T-cell (primary cell): ENCODE data around the gene PTPRT. TPM values are rescaled to one million over a fixed set of nuclear protein-coding genes. Genes with fewer than 3 reads are reported as not detected.

ENCODE experiments used
- ATAC-seq, 4 experiments: fragments of 200-7000 bp in 3 of 4; fragments of 150-1000 bp in 1 of 4; cut with Tn5 transposase; replicated peaks in 1 of 4; 1 replicate in 3 of 4; 2 replicates in 1 of 4; pipeline ENCODE4 v1.10.0; 2021; ENCODE audit warnings: moderate library complexity in 3 of 4, mild to moderate bottlenecking in 2 of 4, moderate number of reproducible peaks in 1 of 4
- CTCF ChIA-PET, 2 donors: fragments of 300-600 bp; sonication (Branson Sonifier 250); formaldehyde crosslinking; loops; one replicate each; lab custom pipeline; 2022; ENCODE audit warnings: antibody characterized with exemption in 2 of 2; lab: Charles Lee
- POLR2A ChIA-PET, 2 donors: fragments of 300-600 bp; sonication (Branson Sonifier 250); formaldehyde crosslinking; loops; one replicate each; lab custom pipeline; 2022; ENCODE audit warnings: antibody characterized with exemption in 2 of 2; lab: Charles Lee
- DNase-seq, 35 experiments: peaks; one replicate each; pipeline versions ENCODE4 v3.0.0 to v3.0.0-alpha.2; 2013 to 2023
- H3K27ac ChIP-seq: one replicate; pipeline ENCODE4 v1.5.1; 2013; ENCODE audit warnings: low read length
- H3K27me3 ChIP-seq, 2 experiments: replicated peaks in 1 of 2; 1 replicate in 1 of 2; 2 replicates in 1 of 2; pipeline versions ENCODE4 v1.6.1 to v1.7.0; 2013; ENCODE audit warnings: low read length in 1 of 2, mixed read lengths in 1 of 2; ENCODE audit not compliant: control insufficient read depth in 2 of 2, insufficient read depth in 2 of 2; ENCODE audit errors: extremely low read depth in 1 of 2
- H3K36me3 ChIP-seq, 2 donors: 1 replicate in 1 of 2; 2 replicates in 1 of 2; pipeline versions ENCODE4 v1.6.1 to v1.7.0; 2013; ENCODE audit warnings: low read length in 1 of 2; ENCODE audit not compliant: control insufficient read depth in 2 of 2, insufficient read depth in 1 of 2; ENCODE audit errors: extremely low read depth in 1 of 2
- H3K4me1 ChIP-seq, 2 experiments: 1 replicate in 1 of 2; 2 replicates in 1 of 2; pipeline versions ENCODE4 v1.6.1 to v1.7.0; 2013; ENCODE audit warnings: low read length in 2 of 2, mixed read lengths in 1 of 2; ENCODE audit not compliant: insufficient read depth in 2 of 2, control insufficient read depth in 1 of 2; ENCODE audit errors: extremely low read depth in 1 of 2
- H3K4me3 ChIP-seq, 2 donors: 1 replicate in 1 of 2; 2 replicates in 1 of 2; pipeline versions ENCODE4 v1.5.1 to v1.7.0; 2013; ENCODE audit warnings: mild to moderate bottlenecking in 2 of 2, low read length in 1 of 2, moderate library complexity in 1 of 2; ENCODE audit not compliant: control insufficient read depth in 1 of 2; ENCODE audit errors: extremely low read depth in 1 of 2
- H3K9me3 ChIP-seq: 2 replicates; pipeline ENCODE4 v1.7.0; 2013
- H3K27ac Mint-ChIP-seq, 2 donors: one replicate each; pipeline ENCODE4 v1.8.0; 2020 to 2021; ENCODE audit warnings: mild to moderate bottlenecking in 2 of 2, mixed read lengths in 2 of 2
- H3K27me3 Mint-ChIP-seq, 2 donors: one replicate each; pipeline ENCODE4 v1.8.0; 2021 to 2022; ENCODE audit warnings: mixed read lengths in 2 of 2
- H3K36me3 Mint-ChIP-seq: one replicate; pipeline ENCODE4 v1.8.0; 2021; ENCODE audit warnings: mixed read lengths
- H3K4me1 Mint-ChIP-seq, 3 donors: one replicate each; pipeline ENCODE4 v1.8.0; 2020 to 2022; ENCODE audit warnings: mixed read lengths in 3 of 3, mild to moderate bottlenecking in 1 of 3
- H3K4me3 Mint-ChIP-seq, 3 donors: one replicate each; pipeline ENCODE4 v1.8.0; 2020 to 2022; ENCODE audit warnings: mild to moderate bottlenecking in 3 of 3, mixed read lengths in 3 of 3, moderate library complexity in 3 of 3
- H3K9me3 Mint-ChIP-seq, 3 donors: one replicate each; pipeline ENCODE4 v1.8.0; 2020 to 2022; ENCODE audit warnings: mixed read lengths in 3 of 3
- WGBS: methylation state at CpG from one replicate; pipeline ENCODE4 v1.1.5; 2013; ENCODE audit warnings: missing lambda C conversion rate; ENCODE audit not compliant: insufficient coverage; 5-methylcytosine and 5-hydroxymethylcytosine counted together
- total RNA-seq, 35 experiments: library from RNA in 6 of 35; stranded (reverse) in 6 of 35; fragments of 120-200 nt in 1 of 35; gene quantifications; one replicate each; pipeline versions ENCODE4 v1.2.1 to v1.2.4 and lab custom pipeline; 2013 to 2026

The PTPRT gene
- total RNA-seq, 5 donors from 2014 or later (not counting 1 experiment from before 2014, with no cell fraction given): not detected

DNA sequence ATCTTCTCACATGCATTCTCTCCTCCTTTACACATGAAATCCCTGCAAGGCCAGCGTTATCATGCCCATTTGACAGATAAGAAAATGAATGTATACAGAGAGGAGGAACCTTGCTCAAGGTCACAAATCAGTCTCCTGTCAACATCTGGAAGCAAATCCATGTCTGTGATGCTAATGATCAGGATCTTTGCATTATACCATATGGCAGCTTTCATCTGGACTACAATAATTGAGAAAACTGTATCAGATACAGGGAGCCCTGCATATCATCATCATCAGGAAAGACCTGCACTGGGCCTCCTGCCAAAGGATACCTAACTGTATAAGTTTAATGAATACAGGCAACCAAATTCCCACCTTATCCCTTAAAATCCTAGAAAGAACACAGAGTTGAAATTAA is 213.7 kb downstream of the PTPRT start:
- no peaks in the 10 kb centered on the region for H3K27me3 ChIP-seq
- H3K36me3 Mint-ChIP-seq: no peaks in the 10 kb centered on the region
- H3K4me3 Mint-ChIP-seq: no peak overlapping the region
- ChIA-PET POLR2A (no interaction called here), CTCF (no interaction called here)
- no peaks in the 10 kb centered on the region for H3K36me3 ChIP-seq
- H3K9me3 ChIP-seq: no peaks in the 10 kb centered on the region
- DNase-seq (no peak), ATAC-seq (no peak)
- H3K27ac Mint-ChIP-seq: no peak overlapping the region
- no peak overlapping the region for H3K27ac ChIP-seq
- H3K4me1 Mint-ChIP-seq: no peaks in the 10 kb centered on the region
- WGBS: no CpG with 5 or more reads among the region's 1 CpG
- H3K4me3 ChIP-seq: no peak overlapping the region
- H3K4me1 ChIP-seq: no peaks in the 10 kb centered on the region
- H3K9me3 Mint-ChIP-seq: peaks cover 0 to 12% (median 0%) of the 10 kb centered on the region in 3 donors
- no peaks in the 10 kb centered on the region for H3K27me3 Mint-ChIP-seq

DNA sequence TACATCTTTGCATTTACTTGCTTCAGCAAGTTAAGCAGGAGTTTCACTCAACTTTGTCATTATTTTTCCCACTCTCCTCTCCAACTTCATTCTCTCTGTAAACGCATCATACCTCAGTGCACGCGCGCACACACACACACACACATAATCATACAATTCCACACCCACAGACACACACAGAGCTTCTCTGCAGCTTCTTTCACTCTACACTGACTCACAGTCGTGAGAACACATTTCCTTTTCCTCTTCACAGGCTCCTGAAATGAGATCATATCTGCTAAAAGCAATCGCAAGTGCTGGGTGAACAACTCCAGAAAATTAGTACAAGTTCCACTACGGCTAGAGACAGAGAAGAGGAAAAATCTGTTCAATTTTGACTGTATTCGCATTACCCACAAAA is 215.4 kb downstream of the PTPRT start:
- H3K4me1 ChIP-seq: no peaks in the 10 kb centered on the region
- WGBS: 77% methylated on average over 7 of the region's 8 CpGs
- Mint-ChIP-seq H3K4me3 (no peak overlapping the region), H3K36me3 (no peaks in the 10 kb centered on the region), H3K9me3 (peaks cover 0 to 12% (median 0%) of the 10 kb centered on the region in 3 donors), H3K4me1 (no peaks in the 10 kb centered on the region), H3K27me3 (no peaks in the 10 kb centered on the region), H3K27ac (no peak overlapping the region)
- H3K36me3 ChIP-seq: no peaks in the 10 kb centered on the region
- H3K27me3 ChIP-seq: no peaks in the 10 kb centered on the region
- no peaks in the 10 kb centered on the region for H3K9me3 ChIP-seq
- no peak for DNase-seq
- ATAC-seq: no peak
- CTCF ChIA-PET: no interaction called here
- POLR2A ChIA-PET: no interaction called here
- H3K4me3 ChIP-seq: no peak overlapping the region
- H3K27ac ChIP-seq: no peak overlapping the region

DNA sequence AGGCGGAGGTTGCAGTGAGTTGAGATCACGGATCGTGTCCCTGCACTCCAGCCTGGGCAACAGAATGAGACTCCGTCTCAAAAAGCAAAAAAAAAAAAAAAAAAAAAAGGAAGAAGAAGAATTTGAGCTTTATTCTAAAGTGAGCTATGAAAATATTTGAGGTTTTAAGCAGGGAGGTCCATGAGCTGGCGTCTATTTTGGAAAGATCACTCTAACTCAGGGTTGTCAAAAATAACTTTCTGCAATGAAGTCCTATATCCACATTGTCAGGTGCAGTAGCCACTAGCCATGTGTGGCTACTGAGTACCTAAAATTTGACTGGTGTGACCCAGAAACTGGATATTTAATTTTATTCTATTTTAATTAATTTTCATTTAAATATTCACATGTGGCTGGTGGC is 217.1 kb downstream of the PTPRT start:
- H3K36me3 Mint-ChIP-seq: no peaks in the 10 kb centered on the region
- no peak overlapping the region for H3K4me3 Mint-ChIP-seq
- no peak overlapping the region for H3K27ac Mint-ChIP-seq
- DNase-seq: no peak
- ChIA-PET CTCF (interaction anchor here in 1 of 2 donors (0.6 kb wide), 1 partner anchor 197 kb away, joined by 3 read pairs; no protein-coding TSS in a partner anchor), POLR2A (no interaction called here)
- no peaks in the 10 kb centered on the region for H3K4me1 ChIP-seq
- no peak for ATAC-seq
- no peak overlapping the region for H3K27ac ChIP-seq
- H3K27me3 Mint-ChIP-seq: no peaks in the 10 kb centered on the region
- no peaks in the 10 kb centered on the region for H3K36me3 ChIP-seq
- no peaks in the 10 kb centered on the region for H3K27me3 ChIP-seq
- H3K9me3 ChIP-seq: no peaks in the 10 kb centered on the region
- H3K9me3 Mint-ChIP-seq: peaks cover 0 to 12% (median 3%) of the 10 kb centered on the region in 3 donors
- no peaks in the 10 kb centered on the region for H3K4me1 Mint-ChIP-seq
- no peak overlapping the region for H3K4me3 ChIP-seq
- no CpG with 5 or more reads among the region's 5 CpGs for WGBS

DNA sequence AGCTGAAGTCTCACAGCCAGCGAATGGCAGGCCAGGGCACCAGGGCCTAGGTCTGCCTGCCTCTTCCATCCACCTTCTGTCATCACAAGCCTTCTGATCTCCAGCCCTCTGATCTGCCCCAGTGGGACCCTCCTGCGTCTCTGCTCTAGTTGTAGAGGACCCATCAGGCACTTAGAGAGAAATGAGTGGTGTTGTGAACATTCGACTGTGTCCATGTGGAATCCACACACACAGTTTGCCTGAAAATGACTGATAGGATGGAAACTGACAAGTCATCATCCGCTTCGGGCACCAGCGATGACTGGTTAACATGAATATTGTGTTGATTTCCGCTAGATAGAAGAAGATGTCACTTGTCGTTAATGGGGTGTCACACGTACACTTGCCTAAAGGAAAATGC is 221.0 kb downstream of the PTPRT start:
- H3K4me1 Mint-ChIP-seq: no peaks in the 10 kb centered on the region
- no peaks in the 10 kb centered on the region for H3K27me3 ChIP-seq
- no peak overlapping the region for H3K4me3 Mint-ChIP-seq
- no peak overlapping the region for H3K27ac Mint-ChIP-seq
- H3K9me3 ChIP-seq: no peaks in the 10 kb centered on the region
- H3K27ac ChIP-seq: no peak overlapping the region
- no peak overlapping the region for H3K4me3 ChIP-seq
- H3K9me3 Mint-ChIP-seq: peaks cover 0 to 8% (median 8%) of the 10 kb centered on the region in 3 donors
- ATAC-seq (no peak), DNase-seq (no peak)
- CTCF ChIA-PET: no interaction called here
- H3K36me3 Mint-ChIP-seq: no peaks in the 10 kb centered on the region
- H3K4me1 ChIP-seq: no peaks in the 10 kb centered on the region
- H3K27me3 Mint-ChIP-seq: no peaks in the 10 kb centered on the region
- 86% methylated on average over 5 of the region's 9 CpGs for WGBS
- POLR2A ChIA-PET: no interaction called here
- H3K36me3 ChIP-seq: no peaks in the 10 kb centered on the region

DNA sequence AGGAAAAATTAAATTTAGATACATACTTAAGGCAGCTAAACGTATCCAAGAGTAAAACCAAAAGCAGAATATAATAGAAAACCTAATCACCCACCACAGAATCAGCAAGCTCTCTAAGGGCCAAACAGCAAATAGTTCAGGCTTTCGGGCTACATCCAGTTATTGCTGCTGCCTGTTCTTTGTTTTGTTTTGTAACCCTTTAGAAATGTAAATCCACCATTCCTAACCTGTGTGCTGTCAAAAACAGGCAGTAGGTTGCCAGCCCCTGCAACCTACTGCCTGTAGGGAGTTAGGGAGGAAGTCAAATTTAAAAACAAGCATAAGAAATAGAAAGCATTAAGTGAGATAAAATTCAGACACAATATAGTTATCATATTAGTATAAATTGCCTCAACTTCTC is 225.9 kb downstream of the PTPRT start:
- peaks cover 0 to 2% of the 10 kb centered on the region in 2 experiments for H3K27me3 ChIP-seq
- H3K27ac ChIP-seq: no peak overlapping the region
- H3K36me3 Mint-ChIP-seq: no peaks in the 10 kb centered on the region
- H3K4me1 ChIP-seq: no peaks in the 10 kb centered on the region
- no peaks in the 10 kb centered on the region for H3K36me3 ChIP-seq
- H3K9me3 ChIP-seq: no peaks in the 10 kb centered on the region
- ChIA-PET POLR2A (no interaction called here), CTCF (no interaction called here)
- no CpG with 5 or more reads among the region's 2 CpGs for WGBS
- H3K4me3 Mint-ChIP-seq: no peak overlapping the region
- ATAC-seq: no peak
- H3K27ac Mint-ChIP-seq: no peak overlapping the region
- no peaks in the 10 kb centered on the region for H3K4me1 Mint-ChIP-seq
- peaks cover 4 to 6% of the 10 kb centered on the region in 2 donors for H3K27me3 Mint-ChIP-seq
- peaks cover 3 to 10% (median 7%) of the 10 kb centered on the region in 3 donors for H3K9me3 Mint-ChIP-seq
- H3K4me3 ChIP-seq: no peak overlapping the region
- DNase-seq: no peak

DNA sequence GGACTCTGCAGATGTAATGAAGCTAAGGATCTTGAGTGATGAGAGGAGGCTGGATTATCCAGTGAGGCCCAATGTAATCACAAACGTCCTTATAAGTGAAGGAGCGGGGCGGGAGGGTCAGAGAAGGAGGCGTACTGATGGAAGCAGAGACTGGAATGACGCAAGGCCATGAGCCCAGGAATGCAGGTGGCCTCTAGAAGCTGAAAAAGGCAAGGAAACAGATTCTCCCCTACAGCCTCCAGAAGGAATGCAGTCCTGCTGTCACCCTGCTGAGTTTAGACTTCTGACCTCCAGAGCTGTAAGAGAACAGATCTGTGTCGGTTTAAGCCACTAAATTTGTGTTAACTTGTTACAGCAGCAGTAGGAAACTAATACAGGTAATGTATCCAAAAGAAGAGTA is 227.9 kb downstream of the PTPRT start:
- Histone ChIP-seq H3K27ac (no peak overlapping the region), H3K4me3 (no peak overlapping the region), H3K4me1 (no peaks in the 10 kb centered on the region), H3K9me3 (no peaks in the 10 kb centered on the region), H3K27me3 (peaks cover 0 to 2% of the 10 kb centered on the region in 2 experiments), H3K36me3 (no peaks in the 10 kb centered on the region)
- Mint-ChIP-seq H3K27me3 (peaks cover 4 to 6% of the 10 kb centered on the region in 2 donors), H3K27ac (no peak overlapping the region), H3K36me3 (no peaks in the 10 kb centered on the region), H3K9me3 (peaks cover 3 to 8% (median 7%) of the 10 kb centered on the region in 3 donors), H3K4me1 (no peaks in the 10 kb centered on the region), H3K4me3 (no peak overlapping the region)
- ChIA-PET CTCF (no interaction called here), POLR2A (no interaction called here)
- WGBS: 40% methylated on average over 1 of the region's 6 CpGs
- ATAC-seq (no peak), DNase-seq (no peak)

DNA sequence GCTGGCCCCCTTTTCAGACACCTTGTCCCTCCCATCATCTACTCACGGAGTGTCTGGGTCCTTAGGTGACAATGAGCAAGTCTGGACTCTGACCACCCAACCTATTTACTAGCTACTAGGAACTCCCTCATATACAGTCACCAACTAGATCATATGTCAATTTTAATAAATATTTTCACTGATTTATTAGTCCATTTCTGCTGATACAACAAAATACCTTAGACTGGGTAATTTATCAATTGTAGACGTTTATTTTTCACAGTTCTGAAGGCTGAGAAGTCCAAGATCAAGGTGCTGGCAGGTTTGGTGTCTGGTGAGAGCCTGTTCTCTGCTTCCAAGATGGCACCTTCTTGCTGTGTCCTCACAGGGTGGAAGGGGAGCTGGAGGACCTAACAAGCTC is 229.7 kb downstream of the PTPRT start:
- no peaks in the 10 kb centered on the region for H3K4me1 ChIP-seq
- H3K9me3 Mint-ChIP-seq: peaks cover 3 to 4% (median 3%) of the 10 kb centered on the region in 3 donors
- H3K4me3 ChIP-seq: no peak overlapping the region
- no peaks in the 10 kb centered on the region for H3K9me3 ChIP-seq
- no peaks in the 10 kb centered on the region for H3K36me3 ChIP-seq
- no peak for ATAC-seq
- no peak overlapping the region for H3K27ac Mint-ChIP-seq
- ChIA-PET CTCF (no interaction called here), POLR2A (no interaction called here)
- no CpG with 5 or more reads among the region's 2 CpGs for WGBS
- no peaks in the 10 kb centered on the region for H3K36me3 Mint-ChIP-seq
- no peak overlapping the region for H3K27ac ChIP-seq
- no peak for DNase-seq
- H3K4me1 Mint-ChIP-seq: no peaks in the 10 kb centered on the region
- peaks cover 4 to 6% of the 10 kb centered on the region in 2 donors for H3K27me3 Mint-ChIP-seq
- H3K4me3 Mint-ChIP-seq: no peak overlapping the region
- H3K27me3 ChIP-seq: peaks cover 0 to 2% of the 10 kb centered on the region in 2 experiments
